Measurements from ENCODE around the gene OR4K2. TPM values are rescaled to one million over a fixed set of nuclear protein-coding genes. Genes with fewer than 3 reads are reported as not detected.

The OR4K2 gene
- total RNA-seq, 6 experiments from 2014 or later, result not detected

DNA sequence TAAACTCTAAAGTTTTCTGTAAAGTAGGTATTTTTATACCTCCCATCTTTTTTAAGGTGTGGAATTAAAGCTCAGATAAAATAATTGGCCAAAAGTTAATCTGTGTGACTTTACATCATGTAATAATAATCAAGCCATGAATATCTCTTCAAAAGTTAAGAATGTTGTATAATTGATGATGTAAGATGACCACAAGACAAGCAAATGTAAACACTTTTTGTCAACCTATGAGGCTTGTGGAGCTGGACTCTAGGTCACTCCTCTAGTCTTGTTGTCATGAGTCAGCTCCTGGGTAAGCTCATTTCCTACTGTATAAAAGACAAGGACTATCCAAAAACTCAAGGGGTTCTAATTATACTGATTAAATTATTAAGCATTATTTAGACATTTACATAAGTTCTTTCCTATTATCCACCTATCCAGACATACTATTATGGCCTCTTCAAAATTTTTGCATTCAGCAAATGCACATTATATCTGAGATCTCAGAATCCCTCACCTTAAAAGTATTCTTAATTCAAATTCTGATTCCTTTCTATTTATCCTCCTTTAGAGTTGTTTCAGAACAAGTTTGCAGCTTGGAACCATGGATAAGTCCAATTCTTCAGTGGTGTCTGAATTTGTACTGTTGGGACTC, 45.2 kb downstream of the OR4K2 start, which contains the start of gene OR4K5:
TSS of gene OR4K5 (plus strand) at position 587 of the 637 bp plus-strand sequence. CDS start at position 587, 0 bp downstream.
- Mint-ChIP-seq H3K27me3 (ENCODE audit: insufficient read depth) (no peaks in the 10 kb centered on the region), H3K36me3 (ENCODE audit: low read depth) (no peaks in the 10 kb centered on the region), H3K9me3 (peaks cover 3% of the 10 kb centered on the region), H3K27ac (no peak within 1 kb of the TSS), H3K4me1 (ENCODE audit: low read depth) (no peaks in the 10 kb centered on the region), H3K4me3 (no peak within 1 kb of the TSS)
- TF ChIP-seq CTCF (IDR thresholded peaks at IDR 0.05), result no peak
- no peak for DNase-seq

DNA sequence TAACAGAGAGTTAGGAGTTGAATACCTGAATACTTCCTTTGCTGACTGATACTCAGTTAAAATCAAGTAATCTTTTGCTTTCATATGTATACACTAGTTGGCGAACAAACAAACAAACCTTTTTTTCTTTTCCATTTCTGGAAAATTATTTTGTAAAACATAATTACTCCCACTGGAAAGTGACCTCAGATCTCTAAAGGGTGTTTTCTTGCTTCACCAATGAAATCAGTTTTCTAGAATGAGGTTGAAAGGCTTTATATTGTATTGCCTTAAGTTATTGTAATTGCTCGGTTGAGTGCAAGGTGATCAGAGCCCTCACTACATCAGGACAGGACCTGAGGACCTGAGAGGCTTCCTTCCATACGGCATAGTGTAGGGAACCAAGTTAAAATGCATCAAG, 55.7 kb downstream of the OR4K2 start, which contains the start of gene OR4K1:
TSS of gene OR4K1 (plus strand) at position 301 of the 400 bp plus-strand sequence. CDS start 4,750 bp downstream, outside the sequence.
- Mint-ChIP-seq H3K36me3 (ENCODE audit: low read depth) (no peaks in the 10 kb centered on the region), H3K27ac (no peak within 1 kb of the TSS), H3K4me1 (ENCODE audit: low read depth) (no peaks in the 10 kb centered on the region), H3K27me3 (ENCODE audit: insufficient read depth) (peaks cover 2% of the 10 kb centered on the region; the same call in 1 of the 2 replicates), H3K9me3 (peaks cover 15% of the 10 kb centered on the region), H3K4me3 (no peak within 1 kb of the TSS)
- no peak for DNase-seq
- no peak for TF ChIP-seq CTCF (IDR thresholded peaks at IDR 0.05)

Other genes starting within 250 kb of the OR4K2 start
- not detected for gene OR11H2, start 161.3 kb upstream of the OR4K2 start, total RNA-seq (2021; fragmentation: NEBNext Ultra II Directional; extraction: Animal tissue kit (Norgen Biotek cat#: 25700))
- not detected for gene OR4Q3, start 131.6 kb upstream of the OR4K2 start, total RNA-seq (2021; fragmentation: NEBNext Ultra II Directional; extraction: Animal tissue kit (Norgen Biotek cat#: 25700))
- gene OR4M1, start 101.6 kb upstream of the OR4K2 start, total RNA-seq (2021; fragmentation: NEBNext Ultra II Directional; extraction: Animal tissue kit (Norgen Biotek cat#: 25700)), result not detected
- not detected for gene OR4N2, start 71.4 kb upstream of the OR4K2 start, total RNA-seq (2021; fragmentation: NEBNext Ultra II Directional; extraction: Animal tissue kit (Norgen Biotek cat#: 25700))
- not detected for gene OR4K5, start 45.5 kb downstream of the OR4K2 start, total RNA-seq (2021; fragmentation: NEBNext Ultra II Directional; extraction: Animal tissue kit (Norgen Biotek cat#: 25700))
- gene OR4K1, start 55.8 kb downstream of the OR4K2 start, total RNA-seq (2021; fragmentation: NEBNext Ultra II Directional; extraction: Animal tissue kit (Norgen Biotek cat#: 25700)), result not detected
- not detected for gene OR4K15, start 100.4 kb downstream of the OR4K2 start, total RNA-seq (2021; fragmentation: NEBNext Ultra II Directional; extraction: Animal tissue kit (Norgen Biotek cat#: 25700))
- not detected for gene OR4Q2, start 127.0 kb downstream of the OR4K2 start, total RNA-seq (2021; fragmentation: NEBNext Ultra II Directional; extraction: Animal tissue kit (Norgen Biotek cat#: 25700))
- gene OR4K14, start 144.2 kb downstream of the OR4K2 start, total RNA-seq (2021; fragmentation: NEBNext Ultra II Directional; extraction: Animal tissue kit (Norgen Biotek cat#: 25700)), result not detected
- not detected for gene OR4K13, start 160.9 kb downstream of the OR4K2 start, total RNA-seq (2021; fragmentation: NEBNext Ultra II Directional; extraction: Animal tissue kit (Norgen Biotek cat#: 25700))
- not detected for gene OR4L1, start 184.9 kb downstream of the OR4K2 start, total RNA-seq (2021; fragmentation: NEBNext Ultra II Directional; extraction: Animal tissue kit (Norgen Biotek cat#: 25700))
- gene OR4K17, start 235.6 kb downstream of the OR4K2 start, total RNA-seq (2021; fragmentation: NEBNext Ultra II Directional; extraction: Animal tissue kit (Norgen Biotek cat#: 25700)), result not detected

Measured in HFFc6 (cell line).